ENCODE results near the gene MAST2. TPM values are rescaled to one million over a fixed set of nuclear protein-coding genes. Genes with fewer than 3 reads are reported as not detected.

Gene MAST2
- total and polyA plus RNA-seq, 2 donors (not counting 3 experiments of a cell fraction or from before 2014, with no cell fraction given): 25.0 to 41.2 TPM

GRCh38 chr1:45883658-45884057, 80.2 kb downstream of the MAST2 start:
- H3K36me3 ChIP-seq (ENCODE audit: control insufficient read depth in 2 of 2, extremely low read depth in 1 of 2, insufficient read depth in 2 of 2, low read length in 2 of 2): no peaks in the 10 kb centered on the region
- dilution Hi-C loops (cut with MboI; ENCODE audit: extremely low pct_ligation_motif_present, low sequenced_read_pairs) (no loop called here), intact Hi-C loops (cut with micrococcal nuclease) (loop anchor here (2.0 to 5.0 kb wide), 4 partner anchors 131 to 295 kb away; partner anchors contain the start of genes GPBP1L1, IPP and TMEM69)
- no TSS peak for BruUV-seq (replicated peaks)
- no peaks in the 10 kb centered on the region for H3K9me1 ChIP-seq (replicated peaks; ENCODE audit: control insufficient read depth, extremely low read depth, insufficient read depth, low read length)
- POLR2A ChIA-PET: no interaction called here
- H3K79me2 ChIP-seq (ENCODE audit: control insufficient read depth, insufficient read depth, low read length): peaks cover 3% of the 10 kb centered on the region
- no peaks in the 10 kb centered on the region for H4K20me1 ChIP-seq (replicated peaks; ENCODE audit: control insufficient read depth, extremely low read depth, insufficient read depth, low read length)
- H3K4me1 ChIP-seq (ENCODE audit: control insufficient read depth, extremely low read depth, insufficient read depth, low read length): no peaks in the 10 kb centered on the region
- CTCF ChIA-PET: interaction anchor here (0.7 to 0.8 kb wide), 2 partner anchors 19 to 340 kb away, joined by 3 to 4 read pairs; no protein-coding TSS in a partner anchor
- H3K27me3 ChIP-seq (ENCODE audit: control insufficient read depth in 2 of 2, insufficient read depth in 2 of 2, low read length in 2 of 2): no peaks in the 10 kb centered on the region
- no peak for TF ChIP-seq MYC (IDR thresholded peaks at IDR 0.05; ENCODE audit: low read depth, low read length)
- TF ChIP-seq EZH2 (IDR thresholded peaks at IDR 0.05; ENCODE audit: borderline replicate concordance, low read depth, low read length, severe bottlenecking): no peak
- TF ChIP-seq POLR2AphosphoS5 (IDR thresholded peaks at IDR 0.05; ENCODE audit: insufficient read depth, low read depth, low read length): no peak
- no peak for TF ChIP-seq MAX (IDR thresholded peaks at IDR 0.05; ENCODE audit: insufficient read depth, insufficient read length)
- no peak for TF ChIP-seq POLR2A (IDR thresholded peaks at IDR 0.05; ENCODE audit: low read depth, low read length)
- TF ChIP-seq JUN (IDR thresholded peaks at IDR 0.05; ENCODE audit: borderline replicate concordance, insufficient read depth, insufficient read length, low read depth): no peak
- no peak for TF ChIP-seq CTCF (IDR thresholded peaks at IDR 0.05; ENCODE audit: extremely low read depth in 1 of 2, insufficient read depth in 1 of 2, low read depth in 1 of 2, low read length in 2 of 2)
- TF ChIP-seq FOS (IDR thresholded peaks at IDR 0.05; ENCODE audit: borderline replicate concordance, insufficient read depth, low read length): no peak
- no peak for TF ChIP-seq GATA2 (IDR thresholded peaks at IDR 0.05; ENCODE audit: insufficient read depth, insufficient read length, low read depth, low read length)
- DNase-seq (ENCODE audit: low read depth, low spot score) (no peak), FAIRE-seq (no peak)
- H3K27ac ChIP-seq (ENCODE audit: insufficient read depth, low read depth, low read length): no peak overlapping the region
- no peak overlapping the region for H3K9ac ChIP-seq (replicated peaks; ENCODE audit: extremely low read depth, insufficient read depth, low read length)
- no peak overlapping the region for H3K4me3 ChIP-seq (replicated peaks in 1 of 3; ENCODE audit: insufficient read depth in 1 of 3, low read depth in 1 of 3, low read length in 3 of 3)
- no peak overlapping the region for H2AFZ ChIP-seq (ENCODE audit: low read depth, low read length)
- no peak overlapping the region for H3K4me2 ChIP-seq (ENCODE audit: insufficient read depth, low read length)
- no peaks in the 10 kb centered on the region for H3K9me3 ChIP-seq (replicated peaks; ENCODE audit: control insufficient read depth, insufficient read depth, low read length)

Measured in endothelial cell of umbilical vein (primary cell).